Adrenal gland (tissue), 12 donors: ENCODE data around the gene GNB3. TPM values are rescaled to one million over a fixed set of nuclear protein-coding genes. Genes with fewer than 3 reads are reported as not detected.

Experiments
- DNase-seq, 7 donors: peaks; one replicate each; pipeline ENCODE4 v3.0.0-alpha.2; 2019 to 2020
- H3K27ac ChIP-seq, 5 donors: fragments of 200-600 bp; sonication (generic) in 4 of 5; 1 replicate in 3 of 5; 2 replicates in 2 of 5; pipeline versions ENCODE4 v1.5.1 to v1.8.0; 2016 to 2020; ENCODE audit warnings: mild to moderate bottlenecking in 1 of 5
- H3K27me3 ChIP-seq: fragments of 200-600 bp; 2 replicates; pipeline ENCODE4 v1.8.0; 2021
- H3K36me3 ChIP-seq, 2 donors: fragments of 200-600 bp; replicated peaks in 1 of 2; 1 replicate in 1 of 2; 2 replicates in 1 of 2; pipeline versions ENCODE4 v1.5.1 to v1.8.0; 2018 to 2022
- H3K4me1 ChIP-seq, 2 donors: fragments of 200-600 bp; replicated peaks in 1 of 2; 1 replicate in 1 of 2; 2 replicates in 1 of 2; pipeline versions ENCODE4 v1.5.1 to v1.8.0; 2018 to 2021
- H3K4me3 ChIP-seq, 4 donors: fragments of 200-600 bp; sonication (generic) in 3 of 4; one replicate each; pipeline ENCODE4 v1.5.1; 2016 to 2018
- H3K9me3 ChIP-seq, 3 donors: fragments of 200-600 bp; sonication (generic) in 1 of 3; replicated peaks in 1 of 3; 1 replicate in 2 of 3; 2 replicates in 1 of 3; pipeline versions ENCODE4 v1.5.1 to v1.8.0; 2016 to 2021
- POLR2A ChIP-seq, 2 donors: fragments of 450-650 bp; IDR thresholded peaks; one replicate each; pipeline ENCODE4 v1.6.1; 2017; ENCODE audit warnings: antibody characterized with exemption in 2 of 2, mild to moderate bottlenecking in 2 of 2, moderate library complexity in 1 of 2
- WGBS, 4 donors: extraction: QIAGEN DNeasy Blood & Tissue Kit in 2 of 4; methylation state at CpG; one replicate each; pipeline versions ENCODE4 v1.1.5 to v1.1.7; 2013 to 2017; 5-methylcytosine and 5-hydroxymethylcytosine counted together
- intact Hi-C, 2 donors: fragments of 100-400 bp; cut with DNase I; formaldehyde crosslinking; loops; one replicate each; pipeline versions ENCODE4 v1.14.1 to v1.15.0; 2022 to 2023
- polyA plus RNA-seq, 3 donors: library from polyadenylated mRNA; stranded (reverse); fragments of 200-250 nt in 2 of 3; fragments of 350-450 nt in 1 of 3; fragmentation: Illumina TruSeq in 1 of 3; extraction: RNeasy Lipid Tissue Mini Kit (QIAGEN cat#74804) in 1 of 3; gene quantifications; one replicate each; pipeline ENCODE4 v1.2.3, GENCODE V29; 2013 to 2014
- total RNA-seq, 9 donors: library from RNA; depleted of rRNA in 4 of 9; stranded (reverse); fragments of >200 nt in 4 of 9; fragments of 120-200 nt in 1 of 9; fragmentation: NEBNext Ultra II Directional in 1 of 9; extraction: Animal tissue kit (Norgen Biotek cat#: 25700) in 1 of 9; gene quantifications; one replicate each; pipeline versions ENCODE4 v1.1.0 to v1.2.4, GENCODE V29; 2013 to 2023
- TF ChIP-seq, protein P1 (sequence below), 6 experiments: fragments of 450-650 bp in 4 of 6; fragments of 200-600 bp in 2 of 6; sonication (generic) in 1 of 6; IDR thresholded peaks; 1 replicate in 5 of 6; 2 replicates in 1 of 6; pipeline versions ENCODE4 v1.5.1 to v1.8.0; 2016 to 2021; ENCODE audit warnings: antibody characterized with exemption in 6 of 6, mild to moderate bottlenecking in 2 of 6, moderate library complexity in 1 of 6
- donor health status: healthy with polysubstance abuse.
- donor health status: Bipolar disorder and iron deficiency.
- donor health status: DM: yes; HTN: yes; CAD: no.
- donor health status: DM: no; HTN: no; CAD: no.
- donor health status: DM: no; HTN: no; CAD: no.
- donor health status: DM: yes; HTN: yes; CAD: no.

GNB3 gene
- total and polyA plus RNA-seq, 12 donors = 0.44 to 22.4 (median 1.7) TPM; not detected in 1

DNA sequence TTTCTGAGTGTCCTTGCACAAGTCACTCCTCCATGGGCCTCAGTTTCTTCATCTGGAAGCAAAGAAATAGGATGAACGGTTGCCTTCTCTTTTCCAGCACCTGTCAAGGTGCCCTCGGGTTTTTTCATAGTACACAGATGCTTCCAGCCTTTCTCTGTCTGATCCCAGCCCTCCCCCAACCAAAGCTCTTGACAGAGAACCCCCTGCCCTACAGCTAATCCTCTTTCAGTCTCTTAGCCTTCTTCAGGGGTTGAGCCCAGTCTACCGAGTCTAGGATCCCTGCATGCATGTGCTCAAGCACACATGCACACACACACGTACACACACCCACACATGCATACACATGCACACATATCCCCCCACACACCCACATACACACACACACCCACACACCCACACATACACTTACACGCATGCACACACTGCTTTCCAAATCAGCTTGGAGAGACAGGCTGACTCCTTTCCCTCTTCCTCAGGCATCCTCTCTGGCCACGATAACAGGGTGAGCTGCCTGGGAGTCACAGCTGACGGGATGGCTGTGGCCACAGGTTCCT, 5.7 kb downstream of the GNB3 start:
- Histone ChIP-seq H3K27me3 (no peaks in the 10 kb centered on the region), H3K36me3 (no peaks in the 10 kb centered on the region), H3K27ac (no peak overlapping the region), H3K4me1 (peaks cover 4 to 8% of the 10 kb centered on the region in 2 donors), H3K4me3 (no peak overlapping the region), H3K9me3 (no peaks in the 10 kb centered on the region)
- WGBS, 4 donors = 86 to 94% (median 87%) methylated on average over 7 of the region's 7 CpGs
- intact Hi-C loops = no loop called here
- DNase-seq = no peak
- TF ChIP-seq, protein P1, sequence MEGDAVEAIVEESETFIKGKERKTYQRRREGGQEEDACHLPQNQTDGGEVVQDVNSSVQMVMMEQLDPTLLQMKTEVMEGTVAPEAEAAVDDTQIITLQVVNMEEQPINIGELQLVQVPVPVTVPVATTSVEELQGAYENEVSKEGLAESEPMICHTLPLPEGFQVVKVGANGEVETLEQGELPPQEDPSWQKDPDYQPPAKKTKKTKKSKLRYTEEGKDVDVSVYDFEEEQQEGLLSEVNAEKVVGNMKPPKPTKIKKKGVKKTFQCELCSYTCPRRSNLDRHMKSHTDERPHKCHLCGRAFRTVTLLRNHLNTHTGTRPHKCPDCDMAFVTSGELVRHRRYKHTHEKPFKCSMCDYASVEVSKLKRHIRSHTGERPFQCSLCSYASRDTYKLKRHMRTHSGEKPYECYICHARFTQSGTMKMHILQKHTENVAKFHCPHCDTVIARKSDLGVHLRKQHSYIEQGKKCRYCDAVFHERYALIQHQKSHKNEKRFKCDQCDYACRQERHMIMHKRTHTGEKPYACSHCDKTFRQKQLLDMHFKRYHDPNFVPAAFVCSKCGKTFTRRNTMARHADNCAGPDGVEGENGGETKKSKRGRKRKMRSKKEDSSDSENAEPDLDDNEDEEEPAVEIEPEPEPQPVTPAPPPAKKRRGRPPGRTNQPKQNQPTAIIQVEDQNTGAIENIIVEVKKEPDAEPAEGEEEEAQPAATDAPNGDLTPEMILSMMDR (IDR thresholded peaks at IDR 0.05) = no peak

DNA sequence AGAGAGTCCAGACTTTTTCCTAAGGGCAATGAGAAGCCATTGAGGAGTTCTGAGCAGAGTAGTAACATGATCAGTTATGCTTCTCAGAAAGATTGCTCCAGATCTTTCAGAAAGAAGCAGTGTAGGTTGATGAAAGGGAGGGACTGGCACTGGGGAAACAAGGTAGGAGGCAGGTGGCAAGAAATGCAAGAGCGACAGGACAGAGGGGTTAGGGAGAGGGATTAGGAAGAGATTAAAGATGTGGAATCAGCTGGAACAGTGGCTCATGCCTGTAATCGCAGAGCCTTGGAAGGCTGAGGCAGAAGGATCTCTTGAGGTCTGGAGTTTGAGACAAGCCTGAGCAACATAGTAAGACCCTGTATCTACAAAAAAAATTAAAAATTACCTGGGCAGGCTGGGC, 7.0 kb downstream of the GNB3 start:
- intact Hi-C loops = no loop called here
- H3K4me3 ChIP-seq = no peak overlapping the region
- TF ChIP-seq POLR2A (IDR thresholded peaks at IDR 0.05) = no peak
- TF ChIP-seq, protein P1 (IDR thresholded peaks at IDR 0.05) = no peak
- DNase-seq = no peak
- no peaks in the 10 kb centered on the region for H3K36me3 ChIP-seq
- WGBS, 4 donors = 93 to 98% (median 96%) methylated on average over 2 of the region's 2 CpGs
- no peak overlapping the region for H3K27ac ChIP-seq
- H3K27me3 ChIP-seq = no peaks in the 10 kb centered on the region
- H3K9me3 ChIP-seq = no peaks in the 10 kb centered on the region
- H3K4me1 ChIP-seq = peaks cover 4 to 8% of the 10 kb centered on the region in 2 donors

DNA sequence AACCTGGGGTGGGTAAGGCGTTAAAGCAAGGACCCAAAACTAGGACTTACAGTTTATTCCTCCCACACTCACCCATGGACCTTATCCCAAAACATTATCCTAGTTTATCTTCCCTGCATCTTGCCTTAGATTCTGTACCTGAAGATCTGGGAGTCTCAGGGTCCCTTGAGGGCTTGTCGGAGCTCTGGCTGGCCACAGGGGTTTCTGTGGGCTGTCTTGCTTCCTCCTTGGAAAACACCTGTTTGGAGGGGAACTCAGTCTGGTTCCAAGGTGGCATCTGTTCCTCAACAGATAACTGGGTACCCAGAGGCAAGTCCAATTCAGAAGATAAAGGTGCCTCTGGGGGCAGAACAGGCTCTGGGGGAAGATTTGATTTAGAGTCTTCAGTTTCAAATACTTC, 8.7 kb downstream of the GNB3 start:
- no peak for DNase-seq
- Histone ChIP-seq H3K9me3 (no peaks in the 10 kb centered on the region), H3K4me1 (peaks cover 13 to 24% of the 10 kb centered on the region in 2 donors), H3K4me3 (no peak overlapping the region), H3K27ac (no peak overlapping the region), H3K27me3 (no peaks in the 10 kb centered on the region), H3K36me3 (no peaks in the 10 kb centered on the region)
- WGBS, 4 donors = 81 to 92% (median 87%) methylated on average over 2 of the region's 2 CpGs
- TF ChIP-seq, protein P1 (IDR thresholded peaks at IDR 0.05) = no peak
- no peak for TF ChIP-seq POLR2A (IDR thresholded peaks at IDR 0.05)
- intact Hi-C loops = no loop called here

DNA sequence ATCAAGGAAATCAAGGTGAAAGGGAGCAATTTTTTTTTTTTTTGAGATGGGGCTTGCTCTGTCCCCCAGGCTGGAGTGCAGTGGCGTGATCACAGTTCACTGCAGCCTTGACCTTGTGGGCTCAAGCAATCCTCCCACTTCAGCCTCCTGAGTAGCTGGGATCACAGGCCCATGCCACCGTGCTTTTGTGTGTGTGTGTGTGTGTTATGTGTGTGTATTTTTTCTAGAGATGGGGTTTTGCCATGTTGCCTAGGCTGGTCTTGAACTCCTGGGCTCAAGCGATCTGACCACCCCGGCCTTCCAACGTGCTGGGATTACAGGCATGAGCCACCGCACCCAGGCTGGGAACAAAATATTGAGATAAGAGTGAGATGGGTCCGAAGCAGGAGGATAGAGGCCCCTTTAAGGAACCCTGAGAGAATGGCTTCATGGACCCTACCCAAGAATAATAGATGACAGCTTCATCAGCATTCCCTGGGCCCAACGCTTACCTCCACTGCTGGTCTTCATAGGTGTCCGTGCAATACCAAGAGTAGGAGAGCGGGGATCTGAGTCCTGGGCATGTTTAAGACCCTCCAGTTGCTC, 9.3 kb downstream of the GNB3 start:
- H3K4me3 ChIP-seq = no peak overlapping the region
- no peaks in the 10 kb centered on the region for H3K27me3 ChIP-seq
- no peak overlapping the region for H3K27ac ChIP-seq
- 78 to 86% (median 82%) methylated on average over 8 to 10 of the region's 10 CpGs for WGBS, 4 donors
- intact Hi-C loops = no loop called here
- H3K9me3 ChIP-seq = no peaks in the 10 kb centered on the region
- TF ChIP-seq, protein P1 (IDR thresholded peaks at IDR 0.05) = no peak
- TF ChIP-seq POLR2A (IDR thresholded peaks at IDR 0.05) = no peak
- no peak for DNase-seq
- no peaks in the 10 kb centered on the region for H3K36me3 ChIP-seq
- peaks cover 13 to 24% of the 10 kb centered on the region in 2 donors for H3K4me1 ChIP-seq
